Measurements from ENCODE around the gene AGER. TPM values are rescaled to one million over a fixed set of nuclear protein-coding genes. Genes with fewer than 3 reads are reported as not detected.
A peak's percentile ranks its signal among the peaks of the same experiment; 100 is the strongest.

AGER gene
- total and polyA plus RNA-seq, 2 experiments from 2014 or later, result 3.4 to 4.5 TPM

GRCh38 chr6:32181148-32181702 lies 2.8 kb downstream of the AGER start:
- TF ChIP-seq EZH2phosphoT487 (IDR thresholded peaks at IDR 0.05; ENCODE audit: low read depth, severe bottlenecking, unreplicated experiment), result no peak
- TF ChIP-seq EZH2 (IDR thresholded peaks at IDR 0.05; ENCODE audit: borderline replicate concordance), result no peak
- TF ChIP-seq, protein P1, sequence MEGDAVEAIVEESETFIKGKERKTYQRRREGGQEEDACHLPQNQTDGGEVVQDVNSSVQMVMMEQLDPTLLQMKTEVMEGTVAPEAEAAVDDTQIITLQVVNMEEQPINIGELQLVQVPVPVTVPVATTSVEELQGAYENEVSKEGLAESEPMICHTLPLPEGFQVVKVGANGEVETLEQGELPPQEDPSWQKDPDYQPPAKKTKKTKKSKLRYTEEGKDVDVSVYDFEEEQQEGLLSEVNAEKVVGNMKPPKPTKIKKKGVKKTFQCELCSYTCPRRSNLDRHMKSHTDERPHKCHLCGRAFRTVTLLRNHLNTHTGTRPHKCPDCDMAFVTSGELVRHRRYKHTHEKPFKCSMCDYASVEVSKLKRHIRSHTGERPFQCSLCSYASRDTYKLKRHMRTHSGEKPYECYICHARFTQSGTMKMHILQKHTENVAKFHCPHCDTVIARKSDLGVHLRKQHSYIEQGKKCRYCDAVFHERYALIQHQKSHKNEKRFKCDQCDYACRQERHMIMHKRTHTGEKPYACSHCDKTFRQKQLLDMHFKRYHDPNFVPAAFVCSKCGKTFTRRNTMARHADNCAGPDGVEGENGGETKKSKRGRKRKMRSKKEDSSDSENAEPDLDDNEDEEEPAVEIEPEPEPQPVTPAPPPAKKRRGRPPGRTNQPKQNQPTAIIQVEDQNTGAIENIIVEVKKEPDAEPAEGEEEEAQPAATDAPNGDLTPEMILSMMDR (IDR thresholded peaks at IDR 0.05; ENCODE audit: poor library complexity), result no peak
- H3K9me2 ChIP-seq (replicated peaks; ENCODE audit: insufficient read depth), result no peaks in the 10 kb centered on the region
- H3K4me2 ChIP-seq, result no peak overlapping the region
- H3K27ac ChIP-seq, result no peak overlapping the region
- DNase-seq (ENCODE audit: low spot score), result no peak
- H3K79me2 ChIP-seq, result peaks cover 16% of the 10 kb centered on the region
- H3K9me3 ChIP-seq (ENCODE audit: low read depth), result no peaks in the 10 kb centered on the region
- no peaks in the 10 kb centered on the region for H4K20me1 ChIP-seq (ENCODE audit: insufficient read depth, poor library complexity, severe bottlenecking)
- peaks cover 21% of the 10 kb centered on the region for H3K4me1 ChIP-seq (ENCODE audit: insufficient read depth)
- 93% methylated on average over 15 of the region's 15 CpGs for WGBS (ENCODE audit: low lambda C conversion rate, missing lambda C conversion rate)
- no peak overlapping the region for H3K4me3 ChIP-seq
- H3K27me3 ChIP-seq, result no peaks in the 10 kb centered on the region
- no peaks in the 10 kb centered on the region for H3K36me3 ChIP-seq (replicated peaks; ENCODE audit: insufficient read depth, low read depth)
- H2AFZ ChIP-seq, result no peak overlapping the region

DNA sequence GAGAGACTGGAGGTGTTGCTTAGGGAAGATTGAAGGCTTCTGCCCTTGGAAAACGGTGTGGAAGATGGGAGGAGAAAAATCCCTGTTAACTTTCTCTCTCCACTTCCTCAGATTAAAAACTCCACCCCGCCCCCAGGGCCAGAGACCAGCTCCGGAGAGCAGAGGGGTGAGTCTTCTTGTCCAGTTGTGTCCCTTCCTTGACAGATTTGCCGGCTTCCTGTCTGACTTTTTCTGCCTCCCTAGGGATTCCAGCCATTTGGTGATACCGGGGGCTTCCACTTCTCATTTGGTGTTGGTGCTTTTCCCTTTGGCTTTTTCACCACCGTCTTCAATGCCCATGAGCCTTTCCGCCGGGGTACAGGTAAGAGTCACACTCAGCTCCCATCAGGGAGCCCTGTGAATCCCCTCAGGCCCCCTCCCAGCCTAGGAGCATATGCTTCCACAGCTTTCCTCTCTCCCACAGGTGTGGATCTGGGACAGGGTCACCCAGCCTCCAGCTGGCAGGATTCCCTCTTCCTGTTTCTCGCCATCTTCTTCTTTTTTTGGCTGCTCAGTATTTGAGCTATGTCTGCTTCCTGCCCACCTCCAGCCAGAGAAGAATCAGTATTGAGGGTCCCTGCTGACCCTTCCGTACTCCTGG lies 4.2 kb downstream of the AGER start:
- Histone ChIP-seq H3K9me2 (replicated peaks; ENCODE audit: insufficient read depth) (no peaks in the 10 kb centered on the region), H3K4me3 (no peak overlapping the region), H3K4me2 (peak overlapping the region; percentile 86), H4K20me1 (ENCODE audit: insufficient read depth, poor library complexity, severe bottlenecking) (no peaks in the 10 kb centered on the region), H3K27me3 (no peaks in the 10 kb centered on the region), H3K27ac (no peak overlapping the region), H3K79me2 (peaks cover 25% of the 10 kb centered on the region), H3K4me1 (ENCODE audit: insufficient read depth) (peaks cover 17% of the 10 kb centered on the region), H3K36me3 (replicated peaks; ENCODE audit: insufficient read depth, low read depth) (no peaks in the 10 kb centered on the region), H3K9me3 (ENCODE audit: low read depth) (no peaks in the 10 kb centered on the region), H2AFZ (no peak overlapping the region)
- WGBS (ENCODE audit: low lambda C conversion rate, missing lambda C conversion rate), result 86% methylated on average over 10 of the region's 10 CpGs
- no peak for DNase-seq (ENCODE audit: low spot score)
- TF ChIP-seq, protein P1 (IDR thresholded peaks at IDR 0.05; ENCODE audit: poor library complexity), result no peak
- TF ChIP-seq EZH2 (IDR thresholded peaks at IDR 0.05; ENCODE audit: borderline replicate concordance) (no peak), EZH2phosphoT487 (IDR thresholded peaks at IDR 0.05; ENCODE audit: low read depth, severe bottlenecking, unreplicated experiment) (no peak)

DNA sequence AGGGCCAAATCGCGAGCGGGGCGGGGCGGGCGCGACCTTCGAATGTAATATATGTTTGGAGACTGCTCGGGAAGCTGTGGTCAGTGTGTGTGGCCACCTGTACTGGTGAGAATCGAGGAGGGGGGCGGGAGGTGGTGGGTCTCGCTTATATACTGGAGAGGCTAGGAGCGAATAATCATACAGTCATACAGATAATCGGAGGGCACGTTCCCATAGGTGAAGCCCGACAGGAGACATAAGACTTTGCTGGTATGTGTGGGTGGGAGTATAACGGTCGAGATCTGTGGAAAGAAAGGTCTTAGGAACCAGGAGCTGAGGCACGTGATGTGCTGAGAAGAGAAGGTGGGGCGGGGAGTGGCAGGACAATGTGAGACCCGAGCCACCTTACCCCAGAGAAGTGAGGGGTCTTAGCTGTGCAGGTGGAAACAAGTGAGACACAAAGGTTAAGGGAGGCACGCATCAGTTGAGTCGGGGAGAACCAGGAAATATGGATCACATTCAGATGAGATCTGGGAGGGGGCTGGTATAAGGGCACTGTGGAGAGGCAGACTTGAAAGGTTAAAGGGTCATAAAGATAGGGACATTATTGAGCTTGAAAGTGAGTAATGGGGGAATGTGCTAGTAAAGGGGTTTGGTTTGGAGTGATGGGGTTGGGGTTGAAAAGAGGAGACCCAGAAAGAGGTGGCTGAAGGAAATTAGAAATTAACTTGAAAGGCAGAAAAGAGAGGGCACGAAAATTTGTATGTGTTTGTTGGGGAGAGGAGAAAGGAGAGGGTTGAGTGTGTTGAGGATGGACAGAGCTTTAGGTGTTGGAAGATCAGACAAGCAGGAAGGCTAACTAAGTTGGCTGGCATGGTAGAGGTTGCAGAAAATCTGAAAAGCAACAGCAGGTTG lies 5.3 kb downstream of the AGER start:
- TF ChIP-seq, protein P1 (IDR thresholded peaks at IDR 0.05; ENCODE audit: poor library complexity), result no peak
- TF ChIP-seq EZH2 (IDR thresholded peaks at IDR 0.05; ENCODE audit: borderline replicate concordance), result no peak
- no peak for TF ChIP-seq EZH2phosphoT487 (IDR thresholded peaks at IDR 0.05; ENCODE audit: low read depth, severe bottlenecking, unreplicated experiment)
- no peaks in the 10 kb centered on the region for H3K36me3 ChIP-seq (replicated peaks; ENCODE audit: insufficient read depth, low read depth)
- H3K79me2 ChIP-seq, result peaks cover 36% of the 10 kb centered on the region
- 6% methylated on average over 15 of the region's 24 CpGs for WGBS (ENCODE audit: low lambda C conversion rate, missing lambda C conversion rate)
- peak overlapping the region; percentile 51 for H3K4me3 ChIP-seq
- H3K4me2 ChIP-seq, result peak overlapping the region; percentile 86
- H3K9me2 ChIP-seq (replicated peaks; ENCODE audit: insufficient read depth), result no peaks in the 10 kb centered on the region
- H3K9me3 ChIP-seq (ENCODE audit: low read depth), result no peaks in the 10 kb centered on the region
- no peaks in the 10 kb centered on the region for H4K20me1 ChIP-seq (ENCODE audit: insufficient read depth, poor library complexity, severe bottlenecking)
- H3K27ac ChIP-seq, result peak overlapping the region; percentile 65
- no peaks in the 10 kb centered on the region for H3K27me3 ChIP-seq
- peak; percentile 53 for DNase-seq (ENCODE audit: low spot score)
- H3K4me1 ChIP-seq (ENCODE audit: insufficient read depth), result peaks cover 13% of the 10 kb centered on the region
- H2AFZ ChIP-seq, result no peak overlapping the region
